NCI-H2227 treated with DMSO at 0.1 percent for 48 hours (cell line): ENCODE data around the gene RTF2.
A peak's percentile ranks its signal among the peaks of the same experiment; 100 is the strongest.

Experiments
- DNase-seq: peaks from one replicate; lab custom pipeline; 2025; lab: John Stamatoyannopoulos, UW

The RTF2 gene

GRCh38 chr20:56468316-56469076 is at the start of gene RTF2:
Gene RTF2, plus strand, starts transcription at chr20:56468627. Its CDS starts 71 bp downstream, at chr20:56468698.
- DNase-seq, result peak; percentile 96

GRCh38 chr20:56420028-56420427 is 48.4 kb upstream of the RTF2 start:
- no peak for DNase-seq

DNA sequence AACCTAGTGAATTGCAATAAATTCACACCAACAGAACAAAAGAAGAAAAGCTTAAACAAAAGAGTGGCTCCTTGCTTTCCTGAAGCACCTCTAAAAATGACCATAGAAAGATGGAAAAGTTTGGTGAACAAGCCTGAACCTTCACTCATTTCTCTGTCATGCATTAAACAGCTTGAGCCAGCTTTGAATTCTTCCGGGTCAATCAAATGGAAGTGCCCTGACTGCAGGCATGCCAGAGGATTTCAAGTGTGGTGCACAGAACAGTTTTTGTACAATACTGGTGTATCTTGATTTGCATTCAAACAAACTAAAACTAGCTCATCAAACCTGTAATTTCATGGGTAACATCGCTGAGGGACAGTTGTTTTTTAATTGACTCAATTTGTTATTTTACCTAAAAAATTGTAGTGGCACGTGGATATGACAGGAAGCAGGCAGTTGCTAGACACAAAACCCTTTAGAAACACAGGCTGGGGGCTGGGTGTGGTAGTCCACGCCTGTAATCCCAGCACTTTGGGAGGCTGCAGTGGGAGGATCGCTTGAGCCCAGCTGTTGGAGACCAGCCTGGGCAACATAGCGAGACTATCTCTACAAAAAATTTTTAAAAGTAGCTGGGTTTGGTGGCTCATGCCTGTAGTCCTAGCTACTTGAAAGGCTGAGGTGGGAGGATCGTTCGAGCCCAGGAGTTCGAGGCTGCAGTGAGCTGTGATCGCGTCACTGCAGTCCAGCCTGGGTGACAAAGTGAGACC is 47.3 kb upstream of the RTF2 start:
- no peak for DNase-seq

DNA sequence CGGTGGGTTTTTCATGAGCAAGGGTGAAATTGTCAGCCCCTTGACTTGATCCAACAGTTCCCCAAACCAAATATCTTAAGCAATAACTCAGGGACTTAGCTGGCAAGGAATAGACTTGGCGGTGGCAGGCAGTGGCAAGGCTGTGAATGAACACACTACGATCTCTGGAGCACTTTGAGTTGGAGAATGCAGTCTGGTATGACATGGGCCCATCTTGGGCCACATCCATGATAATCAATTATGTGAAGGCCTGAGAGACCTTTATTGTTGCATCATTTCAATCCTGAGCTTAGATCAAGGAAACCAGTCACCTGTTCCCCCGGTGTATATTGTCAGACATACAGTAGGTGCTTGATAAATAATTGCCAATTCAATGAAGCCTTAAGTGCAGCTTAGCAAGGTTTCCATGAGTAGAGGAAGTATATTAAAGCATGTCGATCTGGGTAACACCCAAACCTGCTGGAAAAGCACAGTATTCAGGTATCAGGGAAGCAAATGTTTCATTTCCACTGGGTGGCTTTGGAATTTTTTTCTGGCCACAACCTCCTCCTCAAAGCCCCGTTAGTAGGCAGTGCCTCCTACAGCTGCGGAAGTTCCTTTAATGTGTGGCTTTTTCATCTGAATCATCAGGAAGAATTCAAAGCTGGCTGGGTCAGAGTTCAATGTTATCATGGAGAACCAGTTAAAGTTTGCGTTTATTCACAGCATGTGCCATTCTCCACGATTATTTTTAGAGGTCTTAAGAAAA is 46.2 kb upstream of the RTF2 start:
- no peak for DNase-seq

GRCh38 chr20:56422824-56423189 is 45.6 kb upstream of the RTF2 start:
- DNase-seq, result no peak

DNA sequence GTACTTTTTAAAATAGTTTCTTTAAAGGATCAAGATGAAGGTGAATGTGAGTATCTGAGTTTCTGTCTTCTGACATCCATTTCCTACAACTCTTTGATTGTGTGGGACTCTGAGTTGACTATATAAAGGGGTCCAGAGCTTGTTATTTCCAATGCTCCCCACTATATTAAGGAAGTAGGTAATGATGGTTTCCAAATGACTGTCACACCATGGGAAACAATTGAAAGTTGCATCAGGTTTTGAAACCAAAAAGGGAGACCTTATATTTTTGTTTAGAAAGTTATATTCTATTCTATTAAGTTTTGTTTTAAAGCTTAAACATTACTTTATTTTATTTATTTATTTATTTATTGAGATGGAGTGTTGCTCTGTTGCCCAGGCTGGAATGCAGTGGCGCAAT is 45.2 kb upstream of the RTF2 start:
- DNase-seq, result no peak

- no peak for DNase-seq
Observed at GRCh38 chr20:56423886-56424285, 44.5 kb upstream of the RTF2 start.

- no peak for DNase-seq
Observed at GRCh38 chr20:56424931-56425330, 43.5 kb upstream of the RTF2 start.

- no peak for DNase-seq
Observed at GRCh38 chr20:56426026-56426425, 42.4 kb upstream of the RTF2 start.

DNA sequence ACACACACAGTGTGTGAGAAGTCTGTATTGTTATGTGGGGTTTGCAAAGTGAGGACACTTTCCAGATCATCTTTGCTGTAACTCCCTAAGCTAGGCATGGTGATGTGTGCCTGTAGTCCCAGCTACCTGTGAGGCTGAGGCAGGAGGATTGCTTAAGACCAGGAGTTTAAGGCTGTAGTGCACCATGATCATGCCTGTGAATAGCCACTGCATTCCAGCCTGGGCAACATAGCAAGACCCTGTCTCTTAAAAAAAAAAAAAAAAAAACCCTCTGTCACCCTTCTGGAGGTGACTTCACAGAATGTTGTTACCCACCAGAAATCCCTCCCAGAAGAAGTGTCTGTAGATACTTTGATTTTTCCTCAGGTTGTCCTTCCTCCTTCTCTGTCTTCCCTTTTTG is 41.5 kb upstream of the RTF2 start:
- DNase-seq, result no peak

DNA sequence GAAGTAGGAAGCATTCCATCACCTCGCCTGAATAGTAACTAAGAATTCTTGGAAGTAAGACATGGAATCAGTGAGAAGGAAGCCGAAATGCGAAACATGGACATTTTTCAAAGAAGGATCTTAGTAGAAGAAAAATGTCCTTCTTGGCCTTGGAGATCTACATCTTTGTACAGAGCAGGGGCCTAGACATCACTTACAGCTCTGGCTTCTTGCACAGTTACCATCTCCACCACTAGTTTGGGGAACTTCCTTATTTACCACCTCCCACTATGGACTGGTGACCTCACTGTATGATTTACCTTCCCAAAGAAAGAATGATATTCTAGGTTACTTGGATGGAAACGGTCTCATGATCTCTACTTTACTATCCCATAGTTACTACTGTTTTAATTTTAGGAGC is 40.6 kb upstream of the RTF2 start:
- no peak for DNase-seq

- no peak for DNase-seq
Observed at GRCh38 chr20:56428410-56428809, 40.0 kb upstream of the RTF2 start.

DNA sequence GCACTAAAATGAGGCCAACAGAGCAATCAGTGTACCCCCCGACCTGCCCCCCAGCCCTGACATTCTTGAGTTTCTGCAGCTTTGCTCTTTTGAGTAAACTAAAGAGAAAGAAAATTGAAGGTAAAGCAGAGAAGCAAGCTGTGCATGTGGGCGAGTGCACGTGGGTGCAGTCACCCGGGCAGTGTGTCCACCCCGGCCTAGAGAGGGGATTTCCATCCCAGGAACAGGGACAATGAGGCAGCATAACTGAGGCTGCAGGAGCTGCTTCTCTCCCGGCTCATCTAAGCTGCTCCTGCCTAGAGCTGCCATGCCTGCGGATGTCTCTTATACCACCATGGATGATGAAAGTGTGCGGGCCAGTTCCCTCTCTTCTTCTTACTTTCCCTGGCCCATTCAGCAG is 39.5 kb upstream of the RTF2 start:
- DNase-seq, result no peak

- no peak for DNase-seq
Observed at GRCh38 chr20:56429502-56429901, 38.9 kb upstream of the RTF2 start.

DNA sequence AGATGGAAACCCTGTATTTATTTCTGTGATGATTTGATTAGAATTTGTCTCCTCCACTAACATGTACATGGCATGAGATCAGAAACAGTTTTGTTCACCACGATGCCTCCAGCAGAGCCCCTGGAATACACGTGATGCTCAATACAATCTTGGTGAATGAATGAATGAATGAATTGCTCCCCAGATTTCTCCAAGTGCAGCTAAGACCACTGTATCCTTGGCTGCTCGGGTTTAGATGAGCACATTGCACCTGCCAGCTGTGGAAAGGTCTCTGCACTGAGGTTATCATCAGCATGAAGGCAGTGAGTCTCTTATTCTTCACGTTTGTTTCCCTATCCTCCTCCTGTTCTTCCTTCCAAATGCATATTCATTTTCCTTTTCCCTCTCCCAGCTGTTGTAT is 38.5 kb upstream of the RTF2 start:
- no peak for DNase-seq

GRCh38 chr20:56430461-56430860 is 38.0 kb upstream of the RTF2 start:
- no peak for DNase-seq

GRCh38 chr20:56430957-56431356 is 37.5 kb upstream of the RTF2 start:
- DNase-seq, result no peak

GRCh38 chr20:56431471-56431870 is 37.0 kb upstream of the RTF2 start:
- DNase-seq, result no peak

DNA sequence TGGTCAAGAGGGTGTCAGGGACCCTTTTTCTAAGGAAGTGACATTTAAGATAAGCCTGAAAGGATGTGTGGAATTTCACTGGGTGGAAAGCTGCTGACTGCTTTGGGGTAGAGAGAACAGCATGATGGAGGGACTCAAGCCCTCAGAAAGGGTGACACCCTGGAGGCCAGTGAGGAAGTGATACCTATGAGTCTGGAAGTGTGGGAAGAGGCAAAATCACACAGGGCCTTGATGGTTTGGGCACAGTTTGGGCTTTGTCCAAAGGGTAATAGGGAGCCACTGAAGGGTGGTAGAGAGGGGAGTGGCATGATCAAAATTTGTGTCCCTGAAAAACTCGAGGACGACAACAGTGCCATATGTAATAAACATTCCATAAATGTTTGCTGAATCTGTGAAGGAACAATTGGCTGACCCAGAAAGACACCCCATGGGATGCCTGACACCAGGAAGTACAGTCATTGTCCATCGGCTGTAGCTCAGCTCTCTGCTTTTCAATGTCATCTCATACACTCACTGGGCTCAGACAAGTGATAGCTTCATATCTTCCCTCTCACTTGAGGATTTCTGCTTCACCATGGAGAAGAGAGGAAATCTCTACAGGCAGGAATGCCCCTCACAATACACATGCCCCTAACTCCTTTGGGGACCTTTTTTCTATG is 35.1 kb upstream of the RTF2 start:
- DNase-seq, result no peak

- DNase-seq, result no peak
Observed at GRCh38 chr20:56433880-56434255, 34.6 kb upstream of the RTF2 start.

DNA sequence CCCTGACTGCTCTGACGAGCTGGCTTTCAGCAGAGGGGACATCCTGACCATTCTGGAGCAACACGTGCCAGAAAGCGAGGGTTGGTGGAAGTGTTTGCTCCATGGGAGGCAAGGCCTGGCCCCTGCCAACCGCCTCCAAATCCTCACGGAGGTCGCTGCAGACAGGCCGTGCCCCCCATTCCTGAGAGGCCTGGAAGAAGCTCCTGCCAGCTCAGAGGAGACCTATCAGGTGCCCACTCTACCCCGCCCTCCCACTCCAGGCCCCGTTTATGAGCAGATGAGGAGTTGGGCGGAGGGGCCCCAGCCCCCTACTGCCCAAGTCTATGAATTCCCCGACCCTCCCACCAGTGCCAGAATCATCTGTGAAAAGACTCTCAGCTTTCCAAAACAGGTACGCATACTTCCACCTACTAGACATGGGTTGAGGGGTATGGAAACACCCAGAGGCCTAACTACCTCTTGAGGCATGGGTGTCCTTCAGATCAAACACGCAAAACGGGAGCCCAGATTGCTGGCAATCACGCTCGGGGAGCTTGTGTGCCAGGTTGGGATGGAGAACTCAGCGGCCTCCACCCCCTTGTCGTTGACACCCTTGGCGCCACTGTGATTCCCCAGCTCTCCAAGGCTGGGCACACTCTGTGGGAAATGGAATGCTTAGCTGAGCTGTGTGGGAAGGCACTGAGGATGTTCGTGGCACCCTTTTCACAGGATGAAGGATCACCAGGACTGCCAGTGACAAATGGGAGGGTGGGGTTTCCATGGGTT is 31.0 kb upstream of the RTF2 start:
- no peak for DNase-seq

DNA sequence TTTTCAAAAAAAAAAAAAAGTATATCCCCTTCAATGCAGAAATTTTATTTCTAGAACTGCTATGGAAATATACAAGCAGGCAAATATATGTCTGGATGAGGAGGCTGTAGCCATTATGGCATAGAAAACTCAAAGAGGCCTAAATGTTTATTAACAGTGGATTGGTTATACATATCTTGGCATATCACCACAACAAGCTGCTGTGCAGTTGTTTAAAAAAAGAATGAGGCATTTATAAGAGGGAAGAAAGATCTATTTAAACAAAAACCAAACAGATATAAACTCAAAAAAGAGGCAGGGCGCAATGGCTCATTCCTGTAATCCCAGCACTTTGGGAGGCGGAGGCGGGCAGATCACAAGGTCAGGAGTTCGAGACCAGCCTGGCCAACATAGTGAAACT is 30.1 kb upstream of the RTF2 start:
- no peak for DNase-seq
